Measurements from ENCODE around the gene ANKRD42.

- TF ChIP-seq, protein P1, sequence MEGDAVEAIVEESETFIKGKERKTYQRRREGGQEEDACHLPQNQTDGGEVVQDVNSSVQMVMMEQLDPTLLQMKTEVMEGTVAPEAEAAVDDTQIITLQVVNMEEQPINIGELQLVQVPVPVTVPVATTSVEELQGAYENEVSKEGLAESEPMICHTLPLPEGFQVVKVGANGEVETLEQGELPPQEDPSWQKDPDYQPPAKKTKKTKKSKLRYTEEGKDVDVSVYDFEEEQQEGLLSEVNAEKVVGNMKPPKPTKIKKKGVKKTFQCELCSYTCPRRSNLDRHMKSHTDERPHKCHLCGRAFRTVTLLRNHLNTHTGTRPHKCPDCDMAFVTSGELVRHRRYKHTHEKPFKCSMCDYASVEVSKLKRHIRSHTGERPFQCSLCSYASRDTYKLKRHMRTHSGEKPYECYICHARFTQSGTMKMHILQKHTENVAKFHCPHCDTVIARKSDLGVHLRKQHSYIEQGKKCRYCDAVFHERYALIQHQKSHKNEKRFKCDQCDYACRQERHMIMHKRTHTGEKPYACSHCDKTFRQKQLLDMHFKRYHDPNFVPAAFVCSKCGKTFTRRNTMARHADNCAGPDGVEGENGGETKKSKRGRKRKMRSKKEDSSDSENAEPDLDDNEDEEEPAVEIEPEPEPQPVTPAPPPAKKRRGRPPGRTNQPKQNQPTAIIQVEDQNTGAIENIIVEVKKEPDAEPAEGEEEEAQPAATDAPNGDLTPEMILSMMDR (IDR thresholded peaks at IDR 0.05; ENCODE audit: extremely low read depth in 1 of 2, insufficient read depth in 1 of 2, low read depth in 1 of 2, low read length in 2 of 2), result no peak
- TF ChIP-seq GATA2 (IDR thresholded peaks at IDR 0.05; ENCODE audit: insufficient read depth, insufficient read length, low read depth, low read length), result no peak
- TF ChIP-seq POLR2AphosphoS5 (IDR thresholded peaks at IDR 0.05; ENCODE audit: insufficient read depth, low read depth, low read length), result no peak
- TF ChIP-seq EZH2 (IDR thresholded peaks at IDR 0.05; ENCODE audit: borderline replicate concordance, low read depth, low read length, severe bottlenecking), result no peak
- no peak for TF ChIP-seq MAX (IDR thresholded peaks at IDR 0.05; ENCODE audit: insufficient read depth, insufficient read length)
- no peak for TF ChIP-seq MYC (IDR thresholded peaks at IDR 0.05; ENCODE audit: low read depth, low read length)
- no peak for TF ChIP-seq FOS (IDR thresholded peaks at IDR 0.05; ENCODE audit: borderline replicate concordance, insufficient read depth, low read length)
- TF ChIP-seq POLR2A (IDR thresholded peaks at IDR 0.05; ENCODE audit: low read depth, low read length), result no peak
- TF ChIP-seq JUN (IDR thresholded peaks at IDR 0.05; ENCODE audit: borderline replicate concordance, insufficient read depth, insufficient read length, low read depth), result no peak
Observed at GRCh38 chr11:83195649-83196048, 2.1 kb downstream of the ANKRD42 start.
